Stimulated activated CD4-positive, alpha-beta T cell treated with anti-CD3 and anti-CD28 coated beads, Interleukin-12 subunit alpha, Interleukin-12 subunit beta, amount 100 ng/mL, for 4 hours (primary cell): ENCODE measurements around the gene RCE1.
A peak's percentile ranks its signal among the peaks of the same experiment; 100 is the strongest.

Source experiments
- DNase-seq: peaks from one replicate; pipeline ENCODE4 v3.0.0-alpha.2; 2020

RCE1 gene

DNA sequence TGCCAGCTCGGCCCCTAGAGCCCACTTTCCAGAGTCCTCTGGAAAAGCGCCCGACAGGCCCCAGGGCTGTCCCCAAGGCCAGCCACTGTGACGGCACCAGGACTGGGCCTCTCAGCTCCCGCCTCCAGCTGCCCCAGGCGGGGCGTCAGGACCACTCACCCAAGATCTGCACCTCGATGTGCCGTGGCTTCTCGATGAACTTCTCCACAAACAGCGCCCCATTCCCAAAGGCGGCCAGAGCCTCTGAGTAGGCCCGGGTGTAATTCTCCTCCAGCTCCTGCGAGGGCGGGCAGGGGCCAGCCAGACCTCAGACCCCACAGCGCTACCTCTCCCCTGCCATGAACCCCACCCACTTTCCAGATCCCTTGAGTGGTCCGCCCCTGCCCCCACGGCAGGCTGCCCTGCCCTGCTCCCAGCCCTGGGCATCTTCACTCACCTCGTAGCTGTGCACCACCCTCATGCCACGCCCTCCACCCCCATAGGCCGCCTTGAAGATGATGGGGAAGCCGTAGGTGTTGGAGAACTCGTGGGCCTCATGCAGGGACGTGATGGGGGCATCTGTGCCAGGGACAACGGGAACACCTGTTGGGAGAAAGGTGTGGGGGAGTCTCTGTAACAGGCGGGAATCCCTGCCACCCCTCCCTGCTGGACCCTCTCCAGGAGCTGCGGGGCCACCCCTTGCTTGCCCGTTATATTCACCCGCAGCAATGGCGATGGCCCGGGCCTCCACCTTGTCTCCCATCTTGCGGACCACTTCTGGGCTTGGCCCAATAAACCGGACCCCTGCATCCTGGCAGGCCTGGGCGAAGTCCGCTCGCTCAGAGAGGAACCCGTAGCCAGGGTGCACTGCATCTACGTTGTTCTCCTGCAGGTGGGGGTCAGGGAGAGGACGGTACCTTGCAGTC lies 27.6 kb downstream of the RCE1 start:
- no peak for DNase-seq

DNA sequence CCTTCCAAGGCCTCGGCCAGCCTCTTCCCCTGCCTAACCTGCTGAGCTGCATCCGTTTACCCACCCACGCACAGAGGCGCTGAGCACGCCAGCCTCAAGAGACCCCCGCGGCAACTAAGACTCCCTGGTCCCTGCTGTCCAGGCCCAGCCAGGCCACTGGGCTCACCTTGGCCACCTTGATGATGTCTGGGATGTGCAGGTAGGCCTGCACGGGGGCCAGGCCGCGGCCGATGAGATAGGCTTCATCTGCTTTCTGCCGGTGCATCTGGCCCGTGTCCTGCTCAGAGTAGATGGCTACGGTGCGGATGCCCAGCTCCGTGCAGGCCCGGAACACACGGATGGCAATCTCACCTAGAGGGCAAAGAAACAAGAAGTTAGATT lies 28.3 kb downstream of the RCE1 start:
- no peak for DNase-seq

DNA sequence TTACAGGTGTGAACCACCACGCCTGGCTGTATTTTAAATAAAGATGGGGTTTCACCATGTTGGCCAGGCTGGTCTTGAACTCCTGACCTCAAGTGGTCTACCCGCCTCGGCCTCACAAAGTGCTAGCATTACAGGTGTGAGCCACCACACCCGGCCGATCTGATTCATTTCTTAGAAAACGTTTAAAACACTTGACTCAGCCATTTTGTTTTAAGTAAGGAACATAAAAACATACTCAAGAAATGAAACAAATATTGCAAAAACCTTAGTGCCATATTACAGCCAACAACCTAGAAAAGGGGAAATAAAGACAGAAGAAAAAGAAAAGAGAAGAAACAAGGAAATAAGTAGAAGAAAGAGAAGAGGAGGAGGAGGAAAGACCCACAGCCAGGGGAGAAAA lies 31.0 kb downstream of the RCE1 start:
- no peak for DNase-seq

DNA sequence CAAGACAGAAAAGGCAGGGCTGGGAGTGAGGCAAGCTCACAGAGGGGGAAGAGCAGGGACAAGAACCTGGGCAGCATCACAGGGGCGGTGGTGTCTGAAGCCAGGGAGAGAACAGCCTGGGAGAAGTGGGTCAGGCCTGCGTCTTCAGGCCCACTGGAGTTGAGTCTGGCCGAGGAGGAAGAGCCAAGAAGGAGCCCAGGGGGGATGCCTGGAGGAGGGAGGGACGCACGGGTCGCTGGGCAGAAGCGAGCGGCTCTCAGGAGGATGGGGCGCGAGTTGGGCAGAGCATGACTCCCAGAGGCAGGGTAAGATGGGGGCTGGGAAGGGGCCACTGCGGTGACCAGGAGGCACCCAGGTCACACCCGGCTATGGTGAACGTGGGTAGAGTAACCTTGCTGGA lies 32.1 kb downstream of the RCE1 start:
- DNase-seq: no peak

- DNase-seq: no peak
Measured at GRCh38 chr11:66877588-66878385, 34.5 kb downstream of the RCE1 start.

GRCh38 chr11:66878474-66878873 lies 35.2 kb downstream of the RCE1 start:
- DNase-seq: no peak

DNA sequence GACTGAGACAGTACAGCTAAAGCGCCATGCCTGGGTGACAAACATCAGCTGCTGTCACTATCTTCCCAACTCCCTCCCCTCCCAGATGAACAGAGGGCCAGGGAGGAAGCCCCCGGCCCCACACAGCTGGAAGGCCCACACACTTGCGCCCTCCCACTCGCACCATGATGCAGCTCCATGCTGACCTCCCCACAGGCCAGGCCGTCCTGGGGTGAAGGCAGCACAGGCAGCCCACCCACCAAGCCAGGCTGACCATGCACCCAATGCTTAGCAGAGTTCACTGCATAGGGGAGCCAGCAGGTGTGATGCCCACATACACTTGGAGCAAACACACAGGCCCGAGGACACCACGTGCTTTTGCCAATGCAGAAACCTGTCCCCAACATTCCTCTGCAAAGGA lies 35.8 kb downstream of the RCE1 start:
- no peak for DNase-seq

GRCh38 chr11:66879583-66879982 lies 36.3 kb downstream of the RCE1 start:
- no peak for DNase-seq

- no peak for DNase-seq
Measured at GRCh38 chr11:66879999-66880398, 36.8 kb downstream of the RCE1 start.

- DNase-seq: no peak
Measured at GRCh38 chr11:66880496-66881450, 37.5 kb downstream of the RCE1 start.

GRCh38 chr11:66881451-66881835 lies 38.2 kb downstream of the RCE1 start:
- no peak for DNase-seq

DNA sequence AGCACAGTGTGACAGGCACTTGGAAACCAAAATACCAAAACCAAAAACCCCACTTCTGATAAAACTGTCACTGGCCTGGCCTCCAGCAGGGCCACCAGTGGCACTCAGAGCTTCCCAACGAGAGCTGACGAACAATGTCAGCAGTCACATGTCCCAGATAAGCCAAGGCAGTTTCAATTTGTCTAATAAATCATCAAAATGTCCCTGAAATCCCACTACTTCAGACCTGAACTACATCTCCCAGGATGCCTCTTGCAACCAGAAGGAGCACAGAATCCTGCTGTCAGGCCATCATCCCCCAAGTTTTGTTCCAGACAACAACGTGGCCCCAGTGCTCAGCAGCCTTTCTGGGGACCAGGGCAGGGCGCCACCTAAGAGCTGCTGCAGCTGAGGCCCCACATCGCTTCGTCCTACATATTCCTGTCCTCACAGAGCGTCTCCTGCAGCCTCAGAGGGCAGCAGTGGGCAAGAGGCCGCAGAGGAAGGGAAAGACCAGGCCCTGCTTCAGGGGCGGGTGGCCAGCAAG lies 38.7 kb downstream of the RCE1 start:
- no peak for DNase-seq

DNA sequence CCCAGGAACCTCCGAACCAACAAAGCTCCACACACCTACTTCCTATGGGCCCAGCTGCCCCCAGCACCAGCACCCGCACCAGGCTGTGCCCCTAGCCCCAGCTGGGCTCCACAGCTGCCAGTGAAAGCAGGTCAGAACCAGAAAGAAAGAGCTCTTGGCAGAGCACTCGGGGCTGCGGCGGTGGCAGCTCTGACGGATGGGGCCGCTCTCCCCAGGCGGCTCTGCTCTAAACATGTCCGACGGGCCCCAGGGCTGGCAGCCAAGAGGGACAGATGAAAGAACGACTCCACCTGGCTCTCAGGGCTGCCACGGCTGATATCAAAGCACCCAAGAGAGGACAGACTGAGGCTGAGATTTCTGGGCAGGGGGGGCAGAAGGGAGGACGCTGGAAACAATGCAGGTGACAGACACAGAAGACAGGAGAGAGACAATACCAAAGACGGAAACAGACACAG lies 39.3 kb downstream of the RCE1 start:
- no peak for DNase-seq

DNA sequence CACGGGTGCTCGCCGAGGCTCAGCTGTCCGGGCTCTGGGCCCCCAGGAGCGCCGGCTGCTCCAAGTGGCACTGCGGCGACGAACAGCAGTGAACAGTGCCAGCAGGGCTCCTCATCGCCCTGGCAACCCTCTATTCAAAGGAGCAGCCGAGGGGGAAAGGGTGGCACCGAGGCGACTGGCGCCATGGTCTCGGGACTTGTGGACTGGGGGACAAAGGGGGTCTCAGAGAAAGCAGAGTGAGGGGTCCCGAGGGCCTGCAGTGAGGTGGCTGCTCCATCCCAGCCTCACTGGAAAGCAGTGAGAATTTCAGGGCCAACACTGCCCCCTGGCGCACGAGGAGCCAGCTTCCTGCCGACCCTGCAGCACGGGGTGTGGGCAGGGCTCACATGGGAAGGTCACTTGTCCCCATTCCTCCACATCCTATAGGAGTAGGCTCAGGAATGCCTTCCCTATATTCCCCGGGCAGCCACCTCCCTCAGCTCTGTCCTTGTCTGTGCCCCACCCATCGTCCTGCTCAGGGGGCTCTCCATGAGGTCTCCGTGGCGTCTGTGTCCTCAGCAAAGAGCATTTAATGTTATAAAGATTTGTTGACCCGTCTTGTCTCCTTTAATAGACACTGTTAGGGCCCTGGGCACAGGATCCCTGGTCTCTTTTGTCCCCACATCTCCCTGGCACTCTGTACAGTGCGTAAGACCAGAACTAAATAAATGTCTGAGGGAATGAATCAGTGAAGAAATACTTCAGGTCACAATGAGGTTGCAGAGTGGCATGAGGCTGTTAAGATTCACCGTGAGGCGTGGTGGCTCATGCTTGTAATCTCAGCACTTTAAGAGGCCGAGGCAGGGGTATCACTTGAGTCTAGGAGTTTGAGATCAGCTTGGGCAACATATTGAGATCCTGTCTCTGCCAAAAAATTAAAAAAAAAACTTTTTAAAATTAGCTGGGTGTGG lies 40.0 kb downstream of the RCE1 start:
- DNase-seq: peak; percentile 70

- no peak for DNase-seq
Measured at GRCh38 chr11:66884443-66884842, 41.2 kb downstream of the RCE1 start.

- DNase-seq: no peak
Measured at GRCh38 chr11:66885469-66885868, 42.2 kb downstream of the RCE1 start.

DNA sequence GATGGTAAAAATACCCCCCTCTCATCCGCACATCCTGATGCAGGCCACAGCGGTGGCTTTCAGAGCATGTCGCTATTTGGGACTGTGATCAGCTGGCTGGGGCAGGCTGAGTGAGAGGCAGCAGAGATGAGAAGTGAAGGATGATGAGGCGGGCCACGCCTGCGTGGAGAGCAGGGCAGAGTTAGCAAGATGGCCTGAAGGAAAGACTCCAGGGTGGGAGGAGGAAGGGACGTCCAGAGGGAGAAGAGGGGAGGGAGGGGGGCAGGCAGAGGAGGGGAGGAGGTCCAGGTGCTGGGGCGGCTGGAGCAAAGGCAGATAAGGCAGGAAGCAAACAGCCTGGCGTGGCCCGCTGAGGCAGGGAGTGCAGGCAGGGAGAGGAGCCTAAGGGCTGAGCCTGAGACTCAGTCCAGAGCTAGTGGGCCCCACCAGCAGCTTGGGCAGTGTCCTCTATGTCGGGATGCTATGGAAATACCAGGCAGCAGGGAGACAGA lies 42.8 kb downstream of the RCE1 start:
- no peak for DNase-seq

DNA sequence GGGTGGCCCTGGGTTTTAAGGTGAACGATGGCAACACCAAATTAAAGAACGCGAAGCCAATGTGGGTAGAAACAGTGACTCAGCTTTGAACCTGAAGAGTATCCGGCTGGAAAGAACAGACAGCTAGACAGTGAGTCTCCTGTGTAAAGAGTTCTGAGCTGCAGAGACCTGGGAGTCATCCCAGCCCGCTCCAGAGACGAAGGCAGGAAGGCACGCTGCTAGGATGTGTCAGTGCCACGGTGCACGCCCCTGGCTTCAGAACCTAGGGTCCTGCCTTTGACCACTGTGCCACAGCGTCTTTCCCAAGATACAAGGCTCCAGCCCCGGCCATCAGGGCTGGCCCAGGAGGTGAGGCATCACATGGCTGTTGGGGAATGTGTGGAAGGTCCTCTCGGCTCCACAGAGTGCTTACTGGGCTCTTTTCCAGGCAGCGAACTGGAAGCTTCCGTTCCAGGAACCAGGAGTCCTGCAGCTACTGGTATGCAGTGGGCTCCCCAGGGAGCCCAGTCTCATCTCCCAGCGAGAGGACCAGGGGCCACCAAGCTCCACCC lies 43.5 kb downstream of the RCE1 start:
- no peak for DNase-seq

DNA sequence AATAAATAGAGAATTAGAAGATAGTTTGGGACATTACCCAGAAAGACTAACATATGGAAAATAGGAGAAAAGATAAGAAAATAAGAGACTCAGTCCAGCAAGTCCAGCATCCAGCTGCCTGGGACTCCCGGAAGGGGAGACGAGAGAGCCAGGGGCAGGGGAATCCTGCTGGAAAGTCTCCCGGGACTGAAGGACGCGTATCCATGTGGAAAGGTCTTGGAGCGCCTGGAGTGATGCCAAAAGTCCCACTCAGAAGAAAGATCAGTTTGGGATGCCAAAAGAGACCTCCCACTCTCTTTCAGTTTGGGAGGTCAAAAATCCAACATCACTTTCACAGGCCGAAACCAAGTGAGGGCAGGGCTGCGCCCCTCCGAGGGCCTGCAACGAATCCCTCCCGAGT lies 44.3 kb downstream of the RCE1 start:
- DNase-seq: no peak

DNA sequence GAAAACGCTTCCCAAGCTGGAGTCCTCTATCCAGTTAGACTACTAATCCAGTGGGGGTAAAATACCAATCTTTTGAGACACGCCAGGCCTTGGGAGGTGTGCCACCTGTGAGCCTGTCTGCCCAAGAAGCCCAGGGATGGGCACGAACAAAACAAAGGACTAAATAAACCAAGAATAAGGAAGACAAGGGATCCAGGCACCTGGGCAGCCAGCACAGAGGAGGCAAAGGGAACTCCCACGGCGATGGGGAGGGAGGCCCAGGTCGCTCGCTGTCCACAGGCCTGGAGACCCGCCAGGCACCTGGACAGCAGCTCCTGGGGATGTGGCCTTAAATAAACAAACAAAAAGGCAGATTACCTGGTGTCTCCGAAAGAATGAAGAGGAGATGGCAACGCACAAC lies 45.0 kb downstream of the RCE1 start:
- no peak for DNase-seq

DNA sequence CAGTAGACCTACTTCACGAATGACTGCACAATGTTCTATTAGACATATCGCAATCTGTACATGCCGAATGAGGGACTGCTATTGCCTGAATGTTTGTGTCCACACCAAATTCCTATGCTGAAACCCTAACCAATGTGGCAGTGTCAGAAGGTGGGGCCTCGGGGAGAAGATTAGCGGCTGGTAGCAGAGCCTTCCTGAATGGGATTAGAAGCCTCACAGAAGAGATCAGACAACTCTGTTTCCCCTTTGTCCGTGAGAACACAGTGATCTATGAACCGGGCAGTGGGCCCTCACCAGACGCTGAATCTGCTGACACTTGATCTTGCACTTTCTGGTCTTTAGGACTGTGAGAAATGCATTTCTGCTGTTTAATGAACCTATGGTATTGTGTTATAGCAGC lies 46.7 kb downstream of the RCE1 start:
- no peak for DNase-seq
